GM12878 (cell line): ENCODE data around the gene GRIN2A. TPM values are rescaled to one million over a fixed set of nuclear protein-coding genes. Genes with fewer than 3 reads are reported as not detected.

ENCODE experiments used
- ATAC-seq: fragments of 200-7000 bp; cut with Tn5 transposase; 3 replicates; pipeline ENCODE4 v1.9.1; 2020; ENCODE audit warnings: mild to moderate bottlenecking, moderate library complexity
- BruUV-seq: library from RNA; stranded (reverse); fragments of 400-500 nt; replicated peaks from 2 replicates; lab custom pipeline; 2021; lab: Mats Ljungman, UMichigan
- CTCF ChIA-PET: fragments of 300-600 bp; sonication (Branson Sonifier 250); formaldehyde crosslinking; extraction: SDS; loops from one replicate; lab custom pipeline; 2021; ENCODE audit warnings: inconsistent platforms; lab: Yijun Ruan, JAX
- POLR2A ChIA-PET: fragments of 350-600 bp; formaldehyde crosslinking; extraction: SDS; loops from one replicate; lab custom pipeline; 2021; ENCODE audit warnings: inconsistent platforms; lab: Charles Lee
- RAD21 ChIA-PET: fragments of 300-600 bp; sonication (Branson Sonifier 250); formaldehyde crosslinking; loops from one replicate; lab custom pipeline; 2023; ENCODE audit warnings: antibody characterized with exemption; ENCODE audit not compliant: unreplicated experiment; lab: Charles Lee
- SMC1A ChIA-PET: fragments of 300-600 bp; sonication (Branson Sonifier 250); formaldehyde crosslinking; loops from one replicate; lab custom pipeline; 2023; ENCODE audit not compliant: unreplicated experiment, uncharacterized antibody; lab: Charles Lee
- DNase-seq: peaks from one replicate; pipeline ENCODE4 v3.0.0-alpha.2; 2011; ENCODE audit warnings: low read depth, low spot score
- FAIRE-seq: peaks from 3 replicates; lab custom pipeline; 2011; peaks lifted over from hg19 to GRCh38; lab: Jason Lieb, UNC
- H2AFZ ChIP-seq: 2 replicates; pipeline ENCODE4 v1.6.0; 2011; ENCODE audit warnings: low read depth, low read length, control low read depth; ENCODE audit not compliant: control insufficient read depth
- H3K27ac ChIP-seq: 2 replicates; pipeline ENCODE4 v1.5.1; 2011; ENCODE audit warnings: control low read depth; ENCODE audit not compliant: control insufficient read depth, insufficient read depth
- H3K27me3 ChIP-seq, 2 experiments: replicated peaks in 1 of 2; 2 replicates each; pipeline versions ENCODE4 v1.6.0 to v1.6.1; 2011; ENCODE audit warnings: low read length in 1 of 2; ENCODE audit not compliant: control insufficient read depth in 2 of 2, insufficient read depth in 2 of 2
- H3K36me3 ChIP-seq, 2 experiments: 2 replicates each; pipeline ENCODE4 v1.5.1; 2011; ENCODE audit warnings: low read length in 1 of 2; ENCODE audit not compliant: control insufficient read depth in 2 of 2, insufficient read depth in 2 of 2
- H3K4me1 ChIP-seq: 2 replicates; pipeline ENCODE4 v1.6.1; 2011; ENCODE audit warnings: mild to moderate bottlenecking, low read length, moderate library complexity, mixed read lengths; ENCODE audit not compliant: control insufficient read depth, insufficient read depth
- H3K4me2 ChIP-seq: 2 replicates; pipeline ENCODE4 v1.6.0; 2011; ENCODE audit warnings: control low read depth; ENCODE audit not compliant: control insufficient read depth, insufficient read depth
- H3K4me3 ChIP-seq: fragments of 200-600 bp; sonication (generic); 2 replicates; pipeline ENCODE4 v1.5.1; 2016
- H3K79me2 ChIP-seq: 2 replicates; pipeline ENCODE4 v1.6.0; 2011; ENCODE audit warnings: low read length; ENCODE audit not compliant: control insufficient read depth, insufficient read depth
- H3K9ac ChIP-seq: 2 replicates; pipeline ENCODE4 v1.8.0; 2011; ENCODE audit warnings: low read length, control low read depth, mixed read lengths; ENCODE audit not compliant: control insufficient read depth, insufficient read depth
- H3K9me3 ChIP-seq: replicated peaks from 3 replicates; pipeline ENCODE4 v1.5.1; 2011; ENCODE audit warnings: mild to moderate bottlenecking, low read length; ENCODE audit not compliant: control insufficient read depth, insufficient read depth
- H4K20me1 ChIP-seq: 2 replicates; pipeline ENCODE4 v1.6.0; 2011; ENCODE audit not compliant: control insufficient read depth, insufficient read depth
- NBN ChIP-seq: fragments of 450-650 bp; IDR thresholded peaks from 2 replicates; pipeline ENCODE4 v1.6.1; 2016
- PML ChIP-seq: IDR thresholded peaks from 2 replicates; pipeline ENCODE4 v1.6.1; 2012; ENCODE audit warnings: low read length, inconsistent platforms
- RAD51 ChIP-seq: fragments of 450-650 bp; IDR thresholded peaks from 2 replicates; pipeline ENCODE4 v1.6.1; 2016; ENCODE audit warnings: moderate library complexity, mild to moderate bottlenecking, inconsistent platforms
- SIN3A ChIP-seq: IDR thresholded peaks from 2 replicates; pipeline ENCODE4 v1.6.1; 2012; ENCODE audit warnings: low read depth, low read length, improper control_type of control experiment
- STAT1 ChIP-seq: fragments of 450-650 bp; conservative IDR thresholded peaks from 2 replicates; pipeline ENCODE4 v1.6.1; 2014; ENCODE audit warnings: antibody characterized with exemption, mild to moderate bottlenecking
- WGBS: methylation state at CpG from one replicate; pipeline ENCODE4 v1.1.6; 2016; ENCODE audit warnings: low lambda C conversion rate; ENCODE audit not compliant: insufficient replicate concordance, insufficient coverage; ENCODE audit errors: missing lambda C conversion rate; 5-methylcytosine and 5-hydroxymethylcytosine counted together
- in situ Hi-C: fragments of 300-500 bp; cut with MboI; formaldehyde crosslinking; loops from 9 replicates; pipeline ENCODE4 v1.14.3; 2018; ENCODE audit warnings: mixed read lengths
- intact Hi-C: fragments of 100-400 bp; cut with micrococcal nuclease; formaldehyde crosslinking; loops from one replicate; pipeline ENCODE4 v1.14.2; 2022; ENCODE audit not compliant: unreplicated experiment
- polyA plus RNA-seq, 11 experiments: library from polyadenylated mRNA; depleted of rRNA in 4 of 11; unstranded in 6 of 11; stranded (reverse) in 5 of 11; fragments of >200 nt; fragmentation: Nextera tagmentation in 4 of 11; fragmentation: Illumina TruSeq in 1 of 11; extraction: Ambion mirVana in 4 of 11; extraction: Trizol in 1 of 11; gene quantifications; 1 replicate in 1 of 11; 2 replicates in 10 of 11; pipeline versions ENCODE4 v1.2.1 to v1.2.3, GENCODE V29; 2011 to 2016; ENCODE audit warnings: inconsistent platforms in 2 of 11, missing spikeins in 2 of 11, low read depth in 1 of 11
- total RNA-seq, 4 experiments: library from RNA; depleted of rRNA in 3 of 4; stranded (reverse); fragments of >200 nt in 3 of 4; fragmentation: Illumina TruSeq in 1 of 4; extraction: Trizol in 1 of 4; gene quantifications; 2 replicates each; pipeline versions ENCODE4 v1.2.1 to v1.2.3, GENCODE V29; 2013 to 2021
- TF ChIP-seq, protein P1 (sequence below): fragments of 450-650 bp; IDR thresholded peaks from 2 replicates; pipeline ENCODE4 v1.6.1; 2016; ENCODE audit warnings: mild to moderate bottlenecking
- TF ChIP-seq, protein P2 (sequence below), 3 experiments: IDR thresholded peaks in 2 of 3; conservative IDR thresholded peaks in 1 of 3; 2 replicates each; pipeline ENCODE4 v1.5.1; 2011; ENCODE audit warnings: low read depth in 3 of 3, low read length in 3 of 3, mild to moderate bottlenecking in 3 of 3, control low read depth in 2 of 3, moderate library complexity in 2 of 3, inconsistent platforms in 1 of 3, mixed read lengths in 1 of 3; ENCODE audit not compliant: control insufficient read depth in 2 of 3, insufficient read depth in 1 of 3; ENCODE audit errors: extremely low read depth in 1 of 3

The GRIN2A gene
- total and polyA plus RNA-seq, 10 of the 15 experiments (the other 5 are each of a cell fraction or from before 2014, with no cell fraction given), result 2.4 to 13.3 (median 7.3) TPM

DNA sequence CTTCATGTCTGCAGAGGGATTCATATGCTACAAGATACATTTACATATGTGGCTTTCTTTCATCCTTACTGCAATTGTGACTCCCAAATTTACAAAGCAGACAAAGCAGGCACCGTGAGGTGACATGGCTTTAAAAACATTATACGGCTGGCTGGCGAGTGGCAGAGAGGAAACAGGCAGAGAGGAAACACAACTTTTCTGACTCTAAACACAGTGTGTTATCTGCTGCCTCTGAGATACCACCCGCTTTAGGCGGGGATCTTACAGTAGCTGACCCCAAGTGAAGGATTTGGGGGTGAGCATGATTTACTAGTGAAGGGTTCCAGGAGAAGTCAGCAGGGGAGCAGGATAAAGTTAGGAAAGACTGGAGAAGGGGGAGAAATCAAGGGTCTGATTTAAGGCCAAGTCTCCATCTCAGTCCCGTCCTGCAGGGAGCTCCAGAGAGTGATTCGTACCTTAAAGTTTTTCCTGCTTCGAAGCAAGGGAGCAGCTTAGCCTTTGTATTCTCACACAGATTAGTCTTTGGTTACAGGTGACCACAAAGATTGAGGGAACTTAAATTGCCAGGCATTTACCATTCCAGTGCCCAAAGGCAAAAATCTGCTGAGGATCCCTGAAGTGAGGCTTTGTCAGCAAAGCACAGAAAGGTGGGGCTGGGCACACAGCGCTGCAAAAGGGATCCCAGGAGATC is 355.0 kb downstream of the GRIN2A start:
- 14% methylated on average over 9 of the region's 9 CpGs for WGBS

More for the DNA sequence above, 355.0 kb downstream of the GRIN2A start:
- H3K4me2 ChIP-seq, result no peak overlapping the region
- H4K20me1 ChIP-seq, result no peaks in the 10 kb centered on the region
- ChIA-PET POLR2A (interaction anchor here (0.9 kb wide), 1 partner anchor 18 kb away, joined by 4 read pairs; no protein-coding TSS in a partner anchor), RAD21 (interaction anchor here (0.5 to 3.1 kb wide), 6 partner anchors 12 to 912 kb away, joined by 3 to 20 read pairs (median 4); no protein-coding TSS in a partner anchor), SMC1A (interaction anchor here (0.6 to 2.7 kb wide), 7 partner anchors 8 to 177 kb away, joined by 3 to 24 read pairs (median 3); no protein-coding TSS in a partner anchor), CTCF (interaction anchor here (1.2 kb wide), 1 partner anchor 40 kb away, joined by 3 read pairs; no protein-coding TSS in a partner anchor)
- no peaks in the 10 kb centered on the region for H3K9me3 ChIP-seq
- DNase-seq, result no peak
- H3K27ac ChIP-seq, result no peak overlapping the region
- H2AFZ ChIP-seq, result no peak overlapping the region; the same call in 1 of the 2 replicates
- no peaks in the 10 kb centered on the region for H3K27me3 ChIP-seq
- in situ Hi-C loops (no loop called here), intact Hi-C loops (loop anchor here (10.0 kb wide), 1 partner anchor 208 kb away; no protein-coding TSS in a partner anchor)
- H3K4me3 ChIP-seq, result no peak overlapping the region
- no peaks in the 10 kb centered on the region for H3K79me2 ChIP-seq
- FAIRE-seq, result no peak
- no peak overlapping the region for H3K9ac ChIP-seq
- H3K4me1 ChIP-seq, result peaks cover 4% of the 10 kb centered on the region; the same call in 1 of the 2 replicates
- no TSS peak for BruUV-seq
- no peaks in the 10 kb centered on the region; a peak in 1 of 4 replicates for H3K36me3 ChIP-seq
- peak; percentile 55 for ATAC-seq
- TF ChIP-seq NBN (no peak), RAD51 (no peak), STAT1 (no peak), PML (no peak), SIN3A (no peak)
- TF ChIP-seq, protein P1, sequence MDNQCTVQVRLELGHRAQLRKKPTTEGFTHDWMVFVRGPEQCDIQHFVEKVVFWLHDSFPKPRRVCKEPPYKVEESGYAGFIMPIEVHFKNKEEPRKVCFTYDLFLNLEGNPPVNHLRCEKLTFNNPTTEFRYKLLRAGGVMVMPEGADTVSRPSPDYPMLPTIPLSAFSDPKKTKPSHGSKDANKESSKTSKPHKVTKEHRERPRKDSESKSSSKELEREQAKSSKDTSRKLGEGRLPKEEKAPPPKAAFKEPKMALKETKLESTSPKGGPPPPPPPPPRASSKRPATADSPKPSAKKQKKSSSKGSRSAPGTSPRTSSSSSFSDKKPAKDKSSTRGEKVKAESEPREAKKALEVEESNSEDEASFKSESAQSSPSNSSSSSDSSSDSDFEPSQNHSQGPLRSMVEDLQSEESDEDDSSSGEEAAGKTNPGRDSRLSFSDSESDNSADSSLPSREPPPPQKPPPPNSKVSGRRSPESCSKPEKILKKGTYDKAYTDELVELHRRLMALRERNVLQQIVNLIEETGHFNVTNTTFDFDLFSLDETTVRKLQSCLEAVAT, result no peak
- TF ChIP-seq, protein P2, sequence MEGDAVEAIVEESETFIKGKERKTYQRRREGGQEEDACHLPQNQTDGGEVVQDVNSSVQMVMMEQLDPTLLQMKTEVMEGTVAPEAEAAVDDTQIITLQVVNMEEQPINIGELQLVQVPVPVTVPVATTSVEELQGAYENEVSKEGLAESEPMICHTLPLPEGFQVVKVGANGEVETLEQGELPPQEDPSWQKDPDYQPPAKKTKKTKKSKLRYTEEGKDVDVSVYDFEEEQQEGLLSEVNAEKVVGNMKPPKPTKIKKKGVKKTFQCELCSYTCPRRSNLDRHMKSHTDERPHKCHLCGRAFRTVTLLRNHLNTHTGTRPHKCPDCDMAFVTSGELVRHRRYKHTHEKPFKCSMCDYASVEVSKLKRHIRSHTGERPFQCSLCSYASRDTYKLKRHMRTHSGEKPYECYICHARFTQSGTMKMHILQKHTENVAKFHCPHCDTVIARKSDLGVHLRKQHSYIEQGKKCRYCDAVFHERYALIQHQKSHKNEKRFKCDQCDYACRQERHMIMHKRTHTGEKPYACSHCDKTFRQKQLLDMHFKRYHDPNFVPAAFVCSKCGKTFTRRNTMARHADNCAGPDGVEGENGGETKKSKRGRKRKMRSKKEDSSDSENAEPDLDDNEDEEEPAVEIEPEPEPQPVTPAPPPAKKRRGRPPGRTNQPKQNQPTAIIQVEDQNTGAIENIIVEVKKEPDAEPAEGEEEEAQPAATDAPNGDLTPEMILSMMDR (IDR thresholded peaks at IDR 0.05 in 2 of 3, conservative IDR thresholded peaks at IDR 0.05 in 1 of 3; ENCODE audit: control insufficient read depth in 2 of 3, extremely low read depth in 1 of 3, insufficient read depth in 1 of 3, low read depth in 3 of 3, low read length in 3 of 3), result no peak
